H1 (cell line): ENCODE measurements around the gene PPP1R9A.

Source experiments
- CBX5 ChIP-seq: fragments of 300-800, 300-1000 bp; sonication (generic); IDR thresholded peaks from 2 replicates; pipeline ENCODE4 v1.7.1; 2016; ENCODE audit warnings: antibody characterized with exemption, low read length, low read depth
- CHD1 ChIP-seq: IDR thresholded peaks from 2 replicates; pipeline ENCODE4 v1.6.1; 2012; ENCODE audit warnings: low read depth, low read length, improper control_type of control experiment
- CHD7 ChIP-seq: fragments of 300-600 bp; sonication (generic); IDR thresholded peaks from 2 replicates; pipeline ENCODE4 v1.7.1; 2012; ENCODE audit warnings: low read length, moderate library complexity, mild to moderate bottlenecking, inconsistent platforms; ENCODE audit not compliant: insufficient replicate concordance
- CTCF ChIP-seq, 3 experiments: IDR thresholded peaks; 1 replicate in 2 of 3; 2 replicates in 1 of 3; pipeline versions ENCODE4 v1.5.1 to v1.6.1; 2011; ENCODE audit warnings: low read length in 3 of 3, mild to moderate bottlenecking in 3 of 3, inconsistent platforms in 2 of 3, low read depth in 1 of 3, moderate library complexity in 1 of 3; ENCODE audit not compliant: insufficient read depth in 1 of 3; ENCODE audit errors: control extremely low read depth in 1 of 3
- EP300 ChIP-seq, 2 experiments: IDR thresholded peaks; 1 replicate in 1 of 2; 2 replicates in 1 of 2; pipeline ENCODE4 v1.6.1; 2011 to 2012; ENCODE audit warnings: low read depth in 2 of 2, low read length in 2 of 2, mild to moderate bottlenecking in 2 of 2, borderline replicate concordance in 1 of 2, inconsistent platforms in 1 of 2, moderate library complexity in 1 of 2
- EZH2 ChIP-seq: fragments of 200-600 bp; sonication (generic); IDR thresholded peaks from 2 replicates; pipeline ENCODE4 v1.7.1; 2012; ENCODE audit warnings: low read depth, mild to moderate bottlenecking, moderate library complexity, low read length, inconsistent platforms; ENCODE audit not compliant: severe bottlenecking
- HDAC2 ChIP-seq, 2 experiments: fragments of 300-600 bp in 1 of 2; sonication (generic) in 1 of 2; IDR thresholded peaks; 2 replicates each; pipeline ENCODE4 v1.6.1; 2011 to 2012; ENCODE audit warnings: low read depth in 2 of 2, low read length in 2 of 2, mild to moderate bottlenecking in 2 of 2, moderate library complexity in 2 of 2, borderline replicate concordance in 1 of 2, inconsistent platforms in 1 of 2
- JUN ChIP-seq: IDR thresholded peaks from 2 replicates; pipeline ENCODE4 v1.6.1; 2011; ENCODE audit warnings: low read depth, mild to moderate bottlenecking, improper control_type of control experiment, low read length
- POLR2A ChIP-seq, 2 experiments: IDR thresholded peaks; 1 replicate in 1 of 2; 2 replicates in 1 of 2; pipeline ENCODE4 v1.6.1; 2011; ENCODE audit warnings: low read depth in 2 of 2, low read length in 2 of 2, mild to moderate bottlenecking in 2 of 2; ENCODE audit errors: control extremely low read depth in 1 of 2
- SUZ12 ChIP-seq: fragments of 200-600 bp; sonication (generic); IDR thresholded peaks from 2 replicates; pipeline ENCODE4 v1.6.1; 2012; ENCODE audit warnings: mild to moderate bottlenecking, inconsistent platforms, low read length, moderate library complexity, mixed read lengths
- YY1 ChIP-seq: IDR thresholded peaks from 2 replicates; pipeline ENCODE4 v1.6.1; 2011; ENCODE audit warnings: low read depth, mild to moderate bottlenecking, low read length
- ZNF274 ChIP-seq: IDR thresholded peaks from 2 replicates; pipeline ENCODE4 v1.7.0; 2012; ENCODE audit warnings: low read length, borderline replicate concordance; ENCODE audit errors: extremely low read depth

GRCh38 chr7:95066737-95067530, 159.5 kb downstream of the PPP1R9A start:
- TF ChIP-seq CHD7 (no peak), CBX5 (no peak), YY1 (no peak), CTCF (IDR thresholded peaks at IDR 0.05; ENCODE audit: control extremely low read depth in 1 of 3, insufficient read depth in 1 of 3, low read depth in 1 of 3, low read length in 3 of 3) (no peak), POLR2A (IDR thresholded peaks at IDR 0.05; ENCODE audit: control extremely low read depth in 1 of 2, low read depth in 2 of 2, low read length in 2 of 2) (no peak), CHD1 (no peak), EP300 (IDR thresholded peaks at IDR 0.05; ENCODE audit: borderline replicate concordance in 1 of 2, low read depth in 2 of 2, low read length in 2 of 2) (no peak), HDAC2 (IDR thresholded peaks at IDR 0.05; ENCODE audit: borderline replicate concordance in 1 of 2, low read depth in 2 of 2, low read length in 2 of 2) (no peak), EZH2 (no peak), ZNF274 (no peak), SUZ12 (no peak), JUN (no peak)
